Stimulated activated CD4-positive, alpha-beta T cell treated with anti-CD3 and anti-CD28 coated beads, Interleukin-4, amount 100 ng/mL, for 4 hours (primary cell): ENCODE results near the gene STAM2.
"Not testable (repeated sequence)": the region's sequence is repeated elsewhere in the genome, so short reads cannot be mapped to it uniquely, and the experiment has no call there.

Experiments
- DNase-seq, 2 experiments: peaks; one replicate each; pipeline ENCODE4 v3.0.0-alpha.2; 2020

STAM2 gene

GRCh38 chr2:152103271-152103670 lies 72.3 kb downstream of the STAM2 start:
- no peak for DNase-seq

DNA sequence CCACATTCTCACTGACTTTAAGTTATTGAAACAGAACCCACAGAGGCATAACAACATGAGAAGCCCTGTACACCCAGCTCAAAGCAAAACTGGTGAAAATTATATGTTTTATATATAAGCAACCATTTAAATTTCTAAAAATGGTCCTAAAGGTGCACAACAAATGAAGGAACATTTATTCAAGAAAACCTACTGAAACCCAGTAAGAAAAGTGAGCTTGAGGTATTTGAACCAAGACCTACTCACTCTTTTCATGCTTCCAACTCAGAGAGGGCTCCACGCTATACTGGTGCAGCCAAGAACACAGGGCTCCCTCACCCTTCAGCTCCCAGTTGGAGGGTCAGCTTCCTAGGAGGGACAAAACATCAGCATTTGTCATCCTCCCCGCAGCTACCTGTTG lies 74.6 kb downstream of the STAM2 start:
- no peak for DNase-seq

- no peak for DNase-seq
Measured at GRCh38 chr2:152099367-152100050, 76.1 kb downstream of the STAM2 start.

DNA sequence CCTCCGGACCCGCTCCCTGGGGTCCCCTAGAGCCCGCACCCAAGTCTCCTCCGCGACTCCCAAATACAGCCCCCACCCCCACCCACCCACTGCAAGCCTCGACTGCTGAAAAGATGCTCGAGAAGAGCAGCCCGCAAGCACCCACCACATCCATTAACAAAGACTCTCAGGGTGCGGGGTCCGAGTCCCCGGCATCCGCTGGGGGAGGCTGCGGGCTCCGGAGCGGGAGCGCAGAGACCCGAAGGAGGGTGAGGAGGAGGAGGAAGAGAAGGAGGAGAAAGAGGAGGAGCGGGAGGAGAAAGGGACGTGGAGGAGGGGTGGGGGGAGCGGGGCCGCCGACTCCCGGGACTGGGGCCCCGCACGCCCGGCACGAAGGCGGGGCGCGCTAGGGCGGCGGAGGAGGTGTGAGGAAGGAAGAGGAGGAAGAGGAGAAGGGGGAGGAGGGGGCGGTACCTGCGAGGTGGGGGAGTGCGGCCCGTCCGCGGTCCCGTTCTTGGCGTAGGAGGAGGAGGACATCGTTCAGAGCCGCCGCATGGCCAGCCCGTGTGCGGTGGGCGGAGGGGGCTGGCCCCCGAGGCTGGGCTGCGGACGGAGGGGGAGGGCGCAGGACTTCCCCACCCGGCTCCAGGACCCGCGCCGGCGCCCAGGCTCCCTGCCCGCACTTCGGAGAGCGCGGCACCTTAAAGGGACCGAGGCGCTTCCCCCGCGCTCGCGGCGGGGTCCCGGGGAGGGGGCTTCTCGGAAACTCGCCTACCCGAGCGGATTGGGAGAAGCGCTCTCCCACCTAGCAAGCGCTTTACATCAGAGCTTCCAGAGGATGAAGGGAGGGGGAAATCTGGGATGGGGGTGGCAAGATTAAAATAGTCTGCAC lies 76.8 kb downstream of the STAM2 start, which contains the start of gene CACNB4:
Gene CACNB4, minus strand, starts transcription at position 549 of the 871 bp plus-strand sequence.
- peak in 1 of 2 experiments; percentile 10 for DNase-seq

GRCh38 chr2:152097801-152098495 lies 77.6 kb downstream of the STAM2 start:
- no peak for DNase-seq

DNA sequence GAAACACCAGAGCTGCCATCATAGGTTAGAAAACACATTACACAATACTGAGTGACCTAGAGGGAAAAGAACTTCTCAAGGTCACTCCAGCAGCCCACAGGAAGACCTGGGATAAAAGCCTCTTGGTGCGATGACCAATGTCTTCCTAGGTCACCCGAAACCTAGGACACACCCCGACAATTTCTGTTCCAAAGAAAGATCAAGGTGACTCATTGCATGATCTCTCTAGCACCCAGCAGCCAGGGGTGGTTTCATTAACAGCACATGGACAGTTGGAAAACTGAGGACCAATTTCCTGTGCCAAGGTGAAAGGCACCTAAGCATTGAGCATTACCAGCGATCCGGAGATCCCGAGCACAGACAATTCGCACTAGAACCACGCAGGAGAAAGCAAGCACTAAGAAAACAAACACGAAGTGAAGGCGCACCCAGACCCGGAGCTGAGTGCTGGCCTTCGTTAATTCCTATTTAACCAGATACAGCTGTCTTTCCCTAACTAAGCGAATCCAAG lies 78.2 kb downstream of the STAM2 start:
- DNase-seq = no peak

DNA sequence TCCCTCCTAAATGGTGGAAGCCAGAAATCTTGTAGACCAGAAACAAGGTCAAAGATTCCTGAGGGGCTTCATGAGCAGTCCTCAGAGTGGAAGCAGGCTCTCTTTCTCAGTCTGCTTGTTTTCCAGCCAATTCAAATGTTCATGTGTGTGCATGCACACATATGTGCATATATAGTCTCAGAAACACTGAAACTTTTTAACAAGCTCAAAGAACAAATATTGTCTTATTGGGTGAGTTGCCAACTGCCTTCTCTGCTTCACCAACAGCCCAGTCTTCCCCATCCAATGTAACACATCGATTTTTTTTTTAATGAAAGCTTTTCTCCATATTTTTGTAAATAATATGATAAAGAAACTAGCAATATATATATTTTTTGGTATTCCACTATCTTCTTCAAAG lies 80.4 kb downstream of the STAM2 start:
- DNase-seq = no peak

DNA sequence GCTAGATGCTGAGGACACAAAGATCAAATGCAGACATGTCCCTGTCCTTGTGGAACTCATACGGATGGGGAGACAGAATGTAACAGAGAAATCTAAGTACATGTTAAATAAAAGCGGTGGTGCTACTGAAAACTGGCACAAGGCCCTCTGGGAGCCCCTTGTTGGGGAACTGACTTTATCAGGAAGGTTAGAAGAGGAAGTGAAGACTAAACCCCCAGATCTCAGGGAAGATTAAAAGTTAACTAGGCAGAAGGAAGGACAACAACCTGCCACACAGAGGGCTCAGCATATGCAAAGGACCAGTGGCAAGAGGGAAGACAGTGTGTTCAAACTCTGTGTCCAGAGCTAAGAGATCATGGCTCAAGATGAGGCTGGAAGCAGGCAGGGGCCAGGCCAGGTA lies 81.5 kb downstream of the STAM2 start:
- no peak for DNase-seq

- no peak for DNase-seq
Measured at GRCh38 chr2:152093464-152093863, 82.1 kb downstream of the STAM2 start.

DNA sequence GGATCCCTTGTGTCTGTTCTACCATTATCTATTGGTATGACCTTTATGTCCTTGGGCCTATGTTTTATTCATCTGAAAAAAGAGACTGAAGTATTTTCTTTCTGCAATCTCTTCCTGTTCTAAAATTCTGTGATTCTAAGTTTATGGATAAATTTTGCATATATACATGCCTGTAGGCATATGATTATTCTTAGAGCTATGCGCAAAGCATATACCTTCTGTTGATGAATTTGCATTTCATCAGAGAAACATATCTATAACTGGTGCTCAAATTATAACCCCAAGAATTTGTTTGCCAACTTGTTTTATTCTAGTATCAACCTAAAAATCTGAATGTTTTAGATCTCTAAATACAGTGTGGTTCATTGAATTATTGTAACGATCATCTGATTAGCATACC lies 83.5 kb downstream of the STAM2 start:
- no peak for DNase-seq

GRCh38 chr2:152090726-152091125 lies 84.8 kb downstream of the STAM2 start:
- not testable (repeated sequence) for DNase-seq

- DNase-seq = no peak
Measured at GRCh38 chr2:152089238-152089637, 86.3 kb downstream of the STAM2 start.

GRCh38 chr2:152088006-152088405 lies 87.6 kb downstream of the STAM2 start:
- DNase-seq = no peak

GRCh38 chr2:152086231-152086630 lies 89.3 kb downstream of the STAM2 start:
- no peak for DNase-seq

- DNase-seq = no peak
Measured at GRCh38 chr2:152084076-152084475, 91.5 kb downstream of the STAM2 start.

DNA sequence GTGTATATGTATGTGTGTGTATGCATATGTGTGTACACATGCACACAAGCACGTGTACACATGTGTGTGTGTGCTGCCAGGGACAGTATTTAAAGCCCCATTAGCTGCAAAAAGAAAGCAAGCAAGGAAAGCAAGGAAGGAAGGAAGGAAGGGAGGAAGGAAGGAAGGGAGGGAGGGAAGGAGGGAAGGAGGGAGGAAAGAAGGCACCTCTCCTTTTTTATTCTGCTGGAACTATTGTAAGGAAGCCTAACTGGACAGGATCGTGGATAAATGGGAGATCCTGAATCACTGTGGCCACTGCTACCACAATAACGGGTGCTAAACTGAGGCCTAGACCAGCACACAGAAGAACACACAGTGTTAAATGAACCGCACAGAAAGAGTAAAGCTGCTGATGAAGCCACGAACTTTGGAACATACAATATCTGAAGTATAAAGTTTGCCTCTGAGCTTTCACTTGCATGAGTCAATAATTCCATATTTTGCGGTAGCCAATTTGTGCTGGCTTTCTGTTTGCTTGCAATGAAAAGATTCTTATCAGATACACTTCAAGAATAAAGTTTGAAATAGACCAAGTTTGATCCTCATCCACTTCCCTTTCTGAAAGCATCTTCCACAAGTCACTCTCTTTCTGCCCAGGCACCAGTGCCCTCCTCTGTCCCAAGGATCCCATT lies 92.2 kb downstream of the STAM2 start:
- DNase-seq = no peak

DNA sequence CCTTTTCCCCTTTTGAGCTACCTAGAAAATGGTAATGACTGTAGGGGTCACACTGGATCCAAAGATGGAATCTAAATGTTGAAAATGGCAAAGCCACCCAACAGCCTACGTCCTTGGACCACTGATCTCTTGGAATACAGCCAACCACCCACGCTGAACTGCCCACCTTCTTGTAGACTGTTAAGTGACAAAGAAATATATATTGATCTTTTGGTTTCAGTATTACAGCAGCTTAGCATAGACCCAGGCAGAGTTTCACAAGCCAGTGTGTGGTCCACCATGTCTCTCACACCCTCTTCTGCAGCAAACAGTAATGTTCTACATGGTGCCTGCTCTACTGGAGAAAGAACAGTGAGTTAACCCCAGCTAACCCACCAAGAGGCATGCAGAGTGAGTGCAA lies 96.9 kb downstream of the STAM2 start:
- DNase-seq = no peak

DNA sequence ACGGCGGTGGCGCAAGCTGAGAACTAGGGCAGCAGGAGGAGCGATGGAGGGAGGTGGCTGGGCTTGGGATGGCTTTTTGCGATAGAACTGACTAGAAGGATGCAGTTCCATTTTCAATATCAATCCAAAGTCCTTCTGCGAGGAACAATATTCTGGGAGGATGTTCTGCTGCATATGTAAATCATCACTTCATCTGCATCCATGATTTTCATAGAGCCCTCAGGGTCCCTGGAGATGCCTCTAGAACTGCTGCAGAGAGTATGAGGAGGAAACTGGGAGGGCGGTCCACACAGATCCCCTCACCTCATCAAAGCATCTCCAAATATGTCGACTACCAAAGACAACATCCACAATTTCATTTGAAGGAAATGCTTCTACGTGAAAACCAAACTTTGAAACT lies 97.5 kb downstream of the STAM2 start:
- DNase-seq = no peak

GRCh38 chr2:152075461-152076050 lies 100.0 kb downstream of the STAM2 start:
- no peak for DNase-seq

DNA sequence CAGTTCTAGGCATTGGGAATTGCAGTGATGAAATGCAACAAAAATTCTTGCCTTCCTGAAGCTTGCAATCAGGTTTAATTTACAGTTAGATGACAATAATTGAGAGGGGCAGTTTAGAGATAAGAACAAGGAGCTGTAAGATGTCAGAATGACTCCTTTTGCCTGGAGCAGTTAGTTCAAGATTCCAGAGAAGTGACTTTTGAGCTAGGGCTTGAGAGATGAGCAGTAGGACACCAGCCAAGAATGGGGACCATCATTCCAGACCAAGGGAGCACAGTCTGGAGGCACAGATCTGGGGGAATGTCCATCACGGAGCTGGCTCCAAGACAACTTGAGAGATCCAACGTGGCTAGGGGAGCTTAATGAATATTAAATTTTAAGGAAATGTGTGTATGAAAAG lies 103.6 kb downstream of the STAM2 start:
- no peak for DNase-seq

- no peak for DNase-seq
Measured at GRCh38 chr2:152071518-152071917, 104.0 kb downstream of the STAM2 start.

GRCh38 chr2:152071092-152071491 lies 104.5 kb downstream of the STAM2 start:
- no peak for DNase-seq
